HepG2 (cell line): ENCODE measurements around the gene CYB5A. TPM values are rescaled to one million over a fixed set of nuclear protein-coding genes. Genes with fewer than 3 reads are reported as not detected.
A peak's percentile ranks its signal among the peaks of the same experiment; 100 is the strongest.

ENCODE experiments used
- CCDC6 ChIP-seq: sonication (generic); formaldehyde crosslinking; IDR thresholded peaks from 2 replicates; pipeline ENCODE4 v1.8.1; 2022; ENCODE audit warnings: mild to moderate bottlenecking, missing genetic modification reagents, moderate library complexity
- DMAP1 ChIP-seq: IDR thresholded peaks from 2 replicates; pipeline ENCODE4 v1.6.1; 2016
- GATA4 ChIP-seq: sonication (generic); IDR thresholded peaks from 2 replicates; pipeline ENCODE4 v1.6.1; 2016; ENCODE audit warnings: antibody characterized with exemption, low read depth, borderline replicate concordance
- KDM2A ChIP-seq: sonication (generic); formaldehyde crosslinking; IDR thresholded peaks from 2 replicates; pipeline ENCODE4 v1.4.0; 2020; ENCODE audit warnings: low read depth, missing genetic modification reagents, borderline replicate concordance
- KLF16 ChIP-seq, 2 experiments: sonication (generic) in 1 of 2; formaldehyde crosslinking in 1 of 2; IDR thresholded peaks; 2 replicates each; pipeline versions ENCODE4 v1.6.1 to v1.8.0; 2016 to 2023; ENCODE audit warnings: missing genetic modification reagents in 2 of 2, missing compliant biosample characterization in 1 of 2
- MED1 ChIP-seq: sonication (generic); formaldehyde crosslinking; IDR thresholded peaks from 2 replicates; pipeline ENCODE4 v1.4.0; 2020; ENCODE audit warnings: missing genetic modification reagents
- MIER2 ChIP-seq: IDR thresholded peaks from 2 replicates; pipeline ENCODE4 v1.6.1; 2016; ENCODE audit warnings: missing biosample characterization, missing genetic modification reagents
- MIXL1 ChIP-seq: IDR thresholded peaks from 2 replicates; pipeline ENCODE4 v1.6.1; 2016
- MTA1 ChIP-seq: sonication (generic); formaldehyde crosslinking; IDR thresholded peaks from 2 replicates; pipeline ENCODE4 v1.4.0; 2020; ENCODE audit warnings: missing genetic modification reagents, mild to moderate bottlenecking, borderline replicate concordance
- MXI1 ChIP-seq: IDR thresholded peaks from 3 replicates; pipeline ENCODE4 v1.6.1; 2012; ENCODE audit warnings: low read depth, low read length, inconsistent platforms, borderline replicate concordance
- NCOR1 ChIP-seq: fragments of 200-600 bp; sonication (generic); IDR thresholded peaks from 2 replicates; pipeline ENCODE4 v1.7.0; 2017; ENCODE audit warnings: antibody characterized with exemption, low read length, borderline replicate concordance
- PHF21A ChIP-seq: sonication (generic); formaldehyde crosslinking; IDR thresholded peaks from 2 replicates; pipeline ENCODE4 v1.5.0; 2020; ENCODE audit warnings: mild to moderate bottlenecking, missing genetic modification reagents
- PHF8 ChIP-seq: sonication (generic); formaldehyde crosslinking; IDR thresholded peaks from 2 replicates; pipeline ENCODE4 v1.5.0; 2020; ENCODE audit warnings: missing genetic modification reagents
- PTBP1 ChIP-seq: fragments of 200-400 bp; formaldehyde crosslinking; IDR thresholded peaks from 2 replicates; pipeline ENCODE4 v1.6.1; 2018; ENCODE audit warnings: low read length, low read depth; ENCODE audit not compliant: poor library complexity, severe bottlenecking
- SATB2 ChIP-seq: sonication (generic); formaldehyde crosslinking; IDR thresholded peaks from 2 replicates; pipeline ENCODE4 v1.5.0; 2020; ENCODE audit warnings: missing genetic modification reagents
- TBX3 ChIP-seq: fragments of 450-650 bp; IDR thresholded peaks from 2 replicates; pipeline ENCODE4 v1.6.1; 2017; ENCODE audit warnings: antibody characterized with exemption, mild to moderate bottlenecking, inconsistent platforms, borderline replicate concordance
- TCF12 ChIP-seq, 2 experiments: fragments of 450-650 bp in 1 of 2; sonication (generic) in 1 of 2; formaldehyde crosslinking in 1 of 2; IDR thresholded peaks; 2 replicates each; pipeline versions ENCODE4 v1.6.1 to v1.8.0; 2017 to 2022; ENCODE audit warnings: antibody characterized with exemption in 1 of 2, mild to moderate bottlenecking in 1 of 2, missing genetic modification reagents in 1 of 2, moderate library complexity in 1 of 2
- TP53 ChIP-seq: sonication (generic); formaldehyde crosslinking; conservative IDR thresholded peaks from 2 replicates; pipeline ENCODE4 v1.4.0; 2020; ENCODE audit warnings: missing genetic modification reagents
- TRIM24 ChIP-seq: sonication (generic); formaldehyde crosslinking; IDR thresholded peaks from 2 replicates; pipeline ENCODE4 v1.8.0; 2022; ENCODE audit warnings: mild to moderate bottlenecking, missing genetic modification reagents
- ZBTB20 ChIP-seq: sonication (generic); formaldehyde crosslinking; IDR thresholded peaks from 2 replicates; pipeline ENCODE4 v1.8.1; 2023; ENCODE audit warnings: missing genetic modification reagents, low read depth, mild to moderate bottlenecking, borderline replicate concordance
- ZKSCAN5 ChIP-seq: sonication (generic); formaldehyde crosslinking; IDR thresholded peaks from 2 replicates; pipeline ENCODE4 v1.5.1; 2020; ENCODE audit warnings: mild to moderate bottlenecking, missing genetic modification reagents
- ZNF3 ChIP-seq: IDR thresholded peaks from 2 replicates; pipeline ENCODE4 v1.7.0; 2017; ENCODE audit warnings: inconsistent platforms
- ZNF329 ChIP-seq: sonication (generic); formaldehyde crosslinking; IDR thresholded peaks from 2 replicates; pipeline ENCODE4 v1.9.0; 2021; ENCODE audit warnings: low read depth, mild to moderate bottlenecking, missing genetic modification reagents
- ZNF34 ChIP-seq: sonication (generic); formaldehyde crosslinking; IDR thresholded peaks from 2 replicates; pipeline ENCODE4 v1.4.0; 2020; ENCODE audit warnings: mild to moderate bottlenecking, missing genetic modification reagents, borderline replicate concordance
- ZNF501 ChIP-seq: sonication (generic); formaldehyde crosslinking; IDR thresholded peaks from 2 replicates; pipeline ENCODE4 v1.5.1; 2020; ENCODE audit warnings: mild to moderate bottlenecking, moderate library complexity, missing genetic modification reagents
- ZNF546 ChIP-seq: sonication (generic); formaldehyde crosslinking; conservative IDR thresholded peaks from 2 replicates; pipeline ENCODE4 v1.8.1; 2023; ENCODE audit warnings: mild to moderate bottlenecking, missing genetic modification reagents
- ZNF616 ChIP-seq: sonication (generic); formaldehyde crosslinking; IDR thresholded peaks from 2 replicates; pipeline ENCODE4 v1.5.0; 2020; ENCODE audit warnings: low read depth, mild to moderate bottlenecking, missing genetic modification reagents
- ZNF713 ChIP-seq: sonication (generic); formaldehyde crosslinking; IDR thresholded peaks from 2 replicates; pipeline ENCODE4 v1.4.0; 2020; ENCODE audit warnings: mild to moderate bottlenecking, missing genetic modification reagents
- ZNF816 ChIP-seq: sonication (generic); formaldehyde crosslinking; IDR thresholded peaks from 2 replicates; pipeline ENCODE4 v1.8.0; 2022; ENCODE audit warnings: missing genetic modification reagents, mild to moderate bottlenecking, borderline replicate concordance
- ZSCAN9 ChIP-seq: IDR thresholded peaks from 2 replicates; pipeline ENCODE4 v1.6.1; 2016; ENCODE audit warnings: borderline replicate concordance
- polyA plus RNA-seq, 8 experiments: library from polyadenylated mRNA; depleted of rRNA in 3 of 8; stranded (reverse) in 7 of 8; unstranded in 1 of 8; fragments of >200 nt; fragmentation: Illumina TruSeq in 4 of 8; extraction: Trizol in 4 of 8; gene quantifications; 2 replicates each; pipeline versions ENCODE4 v1.2.1 to v1.2.3, GENCODE V29; 2011 to 2016; ENCODE audit warnings: low read depth in 4 of 8, missing spikeins in 1 of 8, mixed read lengths in 1 of 8; ENCODE audit not compliant: insufficient read depth in 1 of 8
- total RNA-seq, 5 experiments: library from RNA; depleted of rRNA; stranded (reverse); fragments of >200 nt; fragmentation: Illumina TruSeq; extraction: Trizol; gene quantifications; 2 replicates each; pipeline ENCODE4 v1.2.3, GENCODE V29; 2016; ENCODE audit warnings: low read depth in 1 of 5
- TF ChIP-seq, protein P1 (sequence below): sonication (generic); formaldehyde crosslinking; IDR thresholded peaks from 2 replicates; pipeline ENCODE4 v1.8.1; 2023; ENCODE audit warnings: mild to moderate bottlenecking, moderate library complexity, missing genetic modification reagents
- TF ChIP-seq, protein P2 (sequence below): sonication (generic); formaldehyde crosslinking; IDR thresholded peaks from 2 replicates; pipeline ENCODE4 v1.5.0; 2020; ENCODE audit warnings: missing genetic modification reagents

The CYB5A gene
- total and polyA plus RNA-seq, 2 of the 13 experiments (the other 11 are each of a cell fraction or from before 2014, with no cell fraction given) = 215 to 356 TPM

DNA sequence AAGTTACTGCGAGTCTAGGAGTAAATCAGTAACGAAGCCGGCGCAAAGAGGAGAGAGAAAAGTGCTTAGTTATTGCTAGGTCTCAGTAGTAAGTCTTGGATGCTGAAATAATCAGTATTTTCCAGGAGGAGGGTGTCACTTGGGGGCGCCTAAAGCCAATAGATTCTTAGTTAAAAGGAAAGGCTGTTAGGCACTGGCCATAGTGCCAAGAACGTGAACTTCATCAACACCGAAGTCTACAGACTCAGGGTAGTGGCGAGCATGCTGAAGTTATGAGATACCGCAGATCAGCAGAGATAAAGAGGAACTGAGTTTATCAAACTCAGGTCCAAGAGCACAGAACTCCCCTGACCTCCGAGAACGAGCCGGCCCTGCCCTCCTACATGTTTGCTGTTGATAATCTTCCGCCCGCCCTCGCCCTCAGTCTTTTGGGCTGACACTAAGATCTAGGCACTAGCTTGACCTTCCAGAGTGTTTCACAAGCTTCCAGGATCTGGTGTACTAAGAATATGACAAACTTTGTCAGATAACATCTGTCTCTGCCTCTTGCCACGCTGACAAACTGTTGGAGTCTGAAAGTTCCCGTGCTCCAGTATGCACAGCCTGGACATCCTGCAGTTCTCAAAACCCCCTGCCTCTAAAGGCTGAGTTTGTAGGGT lies 49.2 kb downstream of the CYB5A start (continued):
- TF ChIP-seq, protein P1, sequence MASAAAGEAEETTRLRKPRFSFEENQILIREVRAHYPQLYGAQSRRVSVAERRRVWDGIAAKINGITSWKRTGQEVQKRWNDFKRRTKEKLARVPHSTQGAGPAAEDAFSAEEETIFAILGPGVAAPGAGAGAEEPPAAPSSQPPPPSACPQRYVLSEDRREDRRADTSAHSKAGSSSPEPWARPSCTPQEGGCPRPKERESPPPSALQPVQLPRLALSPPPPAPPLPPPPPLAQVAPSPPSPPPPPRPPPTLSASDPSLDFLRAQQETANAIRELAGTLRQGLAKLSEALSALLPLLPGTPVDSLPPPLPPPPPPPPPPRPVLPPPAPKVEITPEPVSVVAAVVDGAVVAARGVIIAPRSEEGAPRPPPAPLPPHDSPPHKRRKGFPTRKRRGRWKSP (CRISPR knock-in tag) = no peak; the same call in 1 of the 2 replicates
- TF ChIP-seq TRIM24 (CRISPR knock-in tag) (no peak), ZNF3 (CRISPR knock-in tag) (no peak), MED1 (CRISPR knock-in tag) (no peak), ZNF34 (CRISPR knock-in tag) (no peak), TCF12 (IDR thresholded peaks at IDR 0.05) (no peak), TCF12 (CRISPR knock-in tag; IDR thresholded peaks at IDR 0.05) (no peak), MTA1 (CRISPR knock-in tag) (no peak), MIXL1 (peak; percentile 46; the same call in 1 of the 2 replicates), SATB2 (CRISPR knock-in tag) (no peak), PHF8 (peak; percentile 30; the same call in 1 of the 2 replicates), GATA4 (no peak), KLF16 (CRISPR knock-in tag; IDR thresholded peaks at IDR 0.05) (no peak), CCDC6 (CRISPR knock-in tag) (0 out of 2 replicates have a peak, but pooled peaks have one; percentile 29), ZSCAN9 (CRISPR knock-in tag) (peak; percentile 20; the same call in 1 of the 2 replicates), ZNF816 (CRISPR knock-in tag) (no peak), NCOR1 (no peak), ZNF713 (CRISPR knock-in tag) (no peak), KDM2A (CRISPR knock-in tag) (peak; percentile 43; the same call in 1 of the 2 replicates), TBX3 (no peak), ZBTB20 (no peak), DMAP1 (CRISPR knock-in tag) (peak; percentile 54; the same call in 1 of the 2 replicates), ZNF501 (CRISPR knock-in tag) (peak; percentile 46; the same call in 1 of the 2 replicates), ZNF329 (no peak), PTBP1 (no peak), MXI1 (no peak), PHF21A (CRISPR knock-in tag) (peak; percentile 57), TP53 (CRISPR knock-in tag) (no peak), MIER2 (CRISPR knock-in tag) (no peak), ZKSCAN5 (CRISPR knock-in tag) (no peak), ZNF546 (CRISPR knock-in tag) (no peak), ZNF616 (CRISPR knock-in tag) (no peak)
- TF ChIP-seq, protein P2, sequence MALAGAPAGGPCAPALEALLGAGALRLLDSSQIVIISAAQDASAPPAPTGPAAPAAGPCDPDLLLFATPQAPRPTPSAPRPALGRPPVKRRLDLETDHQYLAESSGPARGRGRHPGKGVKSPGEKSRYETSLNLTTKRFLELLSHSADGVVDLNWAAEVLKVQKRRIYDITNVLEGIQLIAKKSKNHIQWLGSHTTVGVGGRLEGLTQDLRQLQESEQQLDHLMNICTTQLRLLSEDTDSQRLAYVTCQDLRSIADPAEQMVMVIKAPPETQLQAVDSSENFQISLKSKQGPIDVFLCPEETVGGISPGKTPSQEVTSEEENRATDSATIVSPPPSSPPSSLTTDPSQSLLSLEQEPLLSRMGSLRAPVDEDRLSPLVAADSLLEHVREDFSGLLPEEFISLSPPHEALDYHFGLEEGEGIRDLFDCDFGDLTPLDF (CRISPR knock-in tag) = no peak
